GM19025 (cell line): ENCODE measurements around the gene RPN1.
"Not testable (repeated sequence)": the region's sequence is repeated elsewhere in the genome, so short reads cannot be mapped to it uniquely, and the experiment has no call there.

ENCODE experiments used
- ATAC-seq: cut with Tn5 transposase; IDR thresholded peaks from one replicate; pipeline ENCODE4 v1.9.1; 2021; ENCODE audit warnings: mild to moderate bottlenecking, low read depth, moderate library complexity; ENCODE audit not compliant: unreplicated experiment

The RPN1 gene

GRCh38 chr3:128650096-128651050 is at the start of gene RPN1:
Gene RPN1 (minus strand): TSS chr3:128650818. CDS start chr3:128650800, 18 bp downstream.
- peak; percentile 91 for ATAC-seq

GRCh38 chr3:128698211-128699047 is 47.8 kb upstream of the RPN1 start:
- ATAC-seq = no peak

- no peak for ATAC-seq
Observed at GRCh38 chr3:128697341-128697740, 46.7 kb upstream of the RPN1 start.

GRCh38 chr3:128693696-128694095 is 43.1 kb upstream of the RPN1 start:
- ATAC-seq = no peak

GRCh38 chr3:128689060-128689459 is 38.4 kb upstream of the RPN1 start:
- ATAC-seq = no peak

- ATAC-seq = no peak
Observed at GRCh38 chr3:128686465-128686864, 35.8 kb upstream of the RPN1 start.

- no peak for ATAC-seq
Observed at GRCh38 chr3:128684986-128685726, 34.5 kb upstream of the RPN1 start.

GRCh38 chr3:128683957-128684356 is 33.3 kb upstream of the RPN1 start:
- no peak for ATAC-seq

- ATAC-seq = no peak
Observed at GRCh38 chr3:128681369-128681829, 30.8 kb upstream of the RPN1 start.

- peak; percentile 93 for ATAC-seq
Observed at GRCh38 chr3:128680603-128681368, 30.2 kb upstream of the RPN1 start.

GRCh38 chr3:128679338-128679737 is 28.7 kb upstream of the RPN1 start:
- ATAC-seq = no peak

GRCh38 chr3:128675802-128676201 is 25.2 kb upstream of the RPN1 start:
- not testable (repeated sequence) for ATAC-seq

- ATAC-seq = no peak
Observed at GRCh38 chr3:128674161-128674784, 23.7 kb upstream of the RPN1 start.

GRCh38 chr3:128667641-128668040 is 17.0 kb upstream of the RPN1 start:
- ATAC-seq = no peak

GRCh38 chr3:128665362-128666021 is 14.9 kb upstream of the RPN1 start:
- no peak for ATAC-seq

- ATAC-seq = no peak
Observed at GRCh38 chr3:128663151-128663550, 12.5 kb upstream of the RPN1 start.

- ATAC-seq = no peak
Observed at GRCh38 chr3:128655531-128655930, 4.9 kb upstream of the RPN1 start.

GRCh38 chr3:128653993-128654805 is 3.6 kb upstream of the RPN1 start:
- ATAC-seq = not testable (repeated sequence)
